IMR-90 (cell line): ENCODE results near the gene RLN3. TPM values are rescaled to one million over a fixed set of nuclear protein-coding genes. Genes with fewer than 3 reads are reported as not detected.

ENCODE experiments used
- ATAC-seq: fragments of 200-7000 bp; cut with Tn5 transposase; 2 replicates; pipeline ENCODE4 v1.9.1; 2020; ENCODE audit warnings: low read depth, mild to moderate bottlenecking, moderate library complexity
- BruUV-seq: library from RNA; stranded (reverse); fragments of 400-500 nt; replicated peaks from 2 replicates; lab custom pipeline; 2021; lab: Mats Ljungman, UMichigan
- CTCF ChIA-PET: fragments of 300-600 bp; formaldehyde crosslinking; extraction: SDS; loops from one replicate; lab custom pipeline; 2021; ENCODE audit warnings: antibody characterized with exemption; lab: Yijun Ruan, JAX
- POLR2A ChIA-PET: fragments of 300-600 bp; sonication (Branson Sonifier 250); formaldehyde crosslinking; loops from one replicate; lab custom pipeline; 2022; ENCODE audit warnings: antibody characterized with exemption; ENCODE audit not compliant: unreplicated experiment; lab: Charles Lee
- DNase-seq: peaks from one replicate; pipeline ENCODE4 v3.0.0; 2013
- H2AFZ ChIP-seq: replicated peaks from 2 replicates; pipeline ENCODE3; 2013; ENCODE audit warnings: low read length, mild to moderate bottlenecking; ENCODE audit not compliant: poor library complexity
- H2AK5ac ChIP-seq: 2 replicates; pipeline ENCODE4 v1.6.1; 2013; ENCODE audit warnings: low read depth, low read length, inconsistent platforms
- H2AK9ac ChIP-seq: replicated peaks from 2 replicates; pipeline ENCODE3; 2013; ENCODE audit warnings: mild to moderate bottlenecking, low read depth, low read length, moderate library complexity; ENCODE audit not compliant: poor library complexity
- H2BK120ac ChIP-seq: 2 replicates; pipeline ENCODE4 v1.6.1; 2013; ENCODE audit warnings: low read depth, low read length, inconsistent platforms
- H2BK15ac ChIP-seq: 3 replicates; pipeline ENCODE4 v1.6.1; 2013; ENCODE audit warnings: low read depth, low read length, inconsistent platforms
- H2BK20ac ChIP-seq: 2 replicates; pipeline ENCODE4 v1.6.1; 2013; ENCODE audit warnings: low read depth, mild to moderate bottlenecking, inconsistent platforms, low read length, moderate library complexity
- H2BK5ac ChIP-seq: 2 replicates; pipeline ENCODE4 v1.6.1; 2013; ENCODE audit warnings: mild to moderate bottlenecking, low read depth, low read length, inconsistent platforms; ENCODE audit not compliant: poor library complexity, severe bottlenecking
- H3K14ac ChIP-seq: replicated peaks from 2 replicates; pipeline ENCODE4 v1.6.1; 2013; ENCODE audit warnings: low read depth, low read length, inconsistent platforms
- H3K18ac ChIP-seq: 2 replicates; pipeline ENCODE4 v1.6.1; 2013; ENCODE audit warnings: low read depth, low read length, control low read depth
- H3K23ac ChIP-seq: 2 replicates; pipeline ENCODE4 v1.6.1; 2013; ENCODE audit warnings: low read depth, low read length, inconsistent platforms
- H3K27ac ChIP-seq: 2 replicates; pipeline ENCODE4 v1.5.1; 2013; ENCODE audit warnings: mild to moderate bottlenecking, control low read depth, low read length; ENCODE audit not compliant: insufficient read depth
- H3K27me3 ChIP-seq: 2 replicates; pipeline ENCODE4 v1.6.1; 2013; ENCODE audit warnings: low read length; ENCODE audit not compliant: control insufficient read depth, insufficient read depth
- H3K36me3 ChIP-seq: 2 replicates; pipeline ENCODE4 v1.6.1; 2013; ENCODE audit warnings: low read length, mixed read lengths; ENCODE audit not compliant: control insufficient read depth, insufficient read depth
- H3K4ac ChIP-seq: 2 replicates; pipeline ENCODE4 v1.6.1; 2013; ENCODE audit warnings: low read depth, low read length, inconsistent platforms
- H3K4me1 ChIP-seq: 2 replicates; pipeline ENCODE4 v1.6.1; 2013; ENCODE audit warnings: low read length, mixed read lengths; ENCODE audit not compliant: control insufficient read depth, insufficient read depth
- H3K4me2 ChIP-seq: 2 replicates; pipeline ENCODE4 v1.6.1; 2013; ENCODE audit warnings: low read depth, mild to moderate bottlenecking, control low read depth, low read length, moderate library complexity
- H3K4me3 ChIP-seq: 2 replicates; pipeline ENCODE4 v1.5.1; 2013; ENCODE audit warnings: low read depth, mild to moderate bottlenecking, control low read depth, low read length, moderate library complexity; ENCODE audit not compliant: insufficient read depth
- H3K56ac ChIP-seq: 2 replicates; pipeline ENCODE4 v1.6.1; 2013; ENCODE audit warnings: low read length, inconsistent platforms; ENCODE audit not compliant: insufficient read depth; ENCODE audit errors: extremely low read depth
- H3K79me1 ChIP-seq, 2 experiments: 2 replicates each; pipeline ENCODE4 v1.6.1; 2013; ENCODE audit warnings: low read length in 2 of 2, inconsistent platforms in 1 of 2, low read depth in 1 of 2
- H3K9ac ChIP-seq: 2 replicates; pipeline ENCODE4 v1.6.1; 2013; ENCODE audit warnings: low read depth, low read length, control low read depth
- H3K9me1 ChIP-seq: 2 replicates; pipeline ENCODE4 v1.6.1; 2013; ENCODE audit warnings: low read length, inconsistent platforms; ENCODE audit not compliant: insufficient read depth
- H3K9me3 ChIP-seq: 2 replicates; pipeline ENCODE4 v1.6.1; 2013; ENCODE audit warnings: low read length; ENCODE audit not compliant: control insufficient read depth, insufficient read depth
- H4K20me1 ChIP-seq: 2 replicates; pipeline ENCODE4 v1.6.1; 2013; ENCODE audit warnings: low read length, inconsistent platforms; ENCODE audit not compliant: insufficient read depth
- H4K5ac ChIP-seq: 2 replicates; pipeline ENCODE4 v1.6.1; 2013; ENCODE audit warnings: mild to moderate bottlenecking, low read depth, low read length, control low read depth
- H4K8ac ChIP-seq, 2 experiments: 2 replicates each; pipeline ENCODE4 v1.6.1; 2013; ENCODE audit warnings: low read depth in 2 of 2, low read length in 2 of 2, control low read depth in 1 of 2, inconsistent platforms in 1 of 2
- H4K91ac ChIP-seq: 2 replicates; pipeline ENCODE4 v1.6.1; 2013; ENCODE audit warnings: low read depth, low read length, inconsistent platforms; ENCODE audit not compliant: insufficient read depth
- BHLHE40 ChIP-seq: fragments of 150-350 bp; IDR thresholded peaks from 2 replicates; pipeline ENCODE4 v1.6.1; 2016; ENCODE audit warnings: mild to moderate bottlenecking, low read depth, low read length
- CEBPB ChIP-seq: IDR thresholded peaks from 2 replicates; pipeline ENCODE4 v1.6.1; 2012; ENCODE audit warnings: low read depth, low read length, improper control_type of control experiment
- CHD1 ChIP-seq: IDR thresholded peaks from 2 replicates; pipeline ENCODE4 v1.6.1; 2012; ENCODE audit warnings: low read depth, low read length, improper control_type of control experiment
- FOS ChIP-seq: fragments of 150-350 bp; IDR thresholded peaks from 2 replicates; pipeline ENCODE4 v1.6.1; 2016; ENCODE audit warnings: low read depth, low read length
- MAFK ChIP-seq: IDR thresholded peaks from 2 replicates; pipeline ENCODE4 v1.6.1; 2012; ENCODE audit warnings: low read depth, low read length, improper control_type of control experiment
- MAZ ChIP-seq: IDR thresholded peaks from 2 replicates; pipeline ENCODE4 v1.6.1; 2012; ENCODE audit warnings: low read depth, mild to moderate bottlenecking, low read length, improper control_type of control experiment, moderate library complexity, borderline replicate concordance
- MXI1 ChIP-seq: IDR thresholded peaks from 2 replicates; pipeline ENCODE4 v1.6.1; 2012; ENCODE audit warnings: low read depth, mild to moderate bottlenecking, low read length, moderate library complexity, borderline replicate concordance
- NFE2L2 ChIP-seq: fragments of 150-350 bp; IDR thresholded peaks from 2 replicates; pipeline ENCODE4 v1.6.1; 2016; ENCODE audit warnings: low read depth, mild to moderate bottlenecking, low read length
- POLR2A ChIP-seq: IDR thresholded peaks from 2 replicates; pipeline ENCODE4 v1.6.1; 2012; ENCODE audit warnings: mild to moderate bottlenecking, low read depth, low read length
- RAD21 ChIP-seq: IDR thresholded peaks from 2 replicates; pipeline ENCODE4 v1.6.1; 2012; ENCODE audit warnings: low read length, improper control_type of control experiment
- RCOR1 ChIP-seq: IDR thresholded peaks from 2 replicates; pipeline ENCODE4 v1.6.1; 2012; ENCODE audit warnings: mild to moderate bottlenecking, low read length, improper control_type of control experiment; ENCODE audit not compliant: insufficient replicate concordance
- RFX5 ChIP-seq: IDR thresholded peaks from 2 replicates; pipeline ENCODE4 v1.8.0; 2012; ENCODE audit warnings: low read depth, mild to moderate bottlenecking, low read length, moderate library complexity
- SMC3 ChIP-seq: fragments of 150-350 bp; IDR thresholded peaks from 2 replicates; pipeline ENCODE4 v1.6.1; 2016; ENCODE audit warnings: low read depth, mild to moderate bottlenecking, antibody characterized with exemption, low read length, moderate library complexity
- WGBS, 2 experiments: methylation state at CpG; one replicate each; pipeline versions ENCODE4 v1.1.5 to v1.1.7; 2013; ENCODE audit warnings: missing lambda C conversion rate in 2 of 2; ENCODE audit not compliant: insufficient read length in 1 of 2; ENCODE audit errors: extremely low coverage in 2 of 2; 5-methylcytosine and 5-hydroxymethylcytosine counted together
- dilution Hi-C: fragments of 300-500 bp; cut with HindIII; formaldehyde crosslinking; loops from one replicate; pipeline ENCODE4 v1.14.3; 2018; ENCODE audit warnings: low sequenced_read_pairs; ENCODE audit not compliant: unreplicated experiment
- in situ Hi-C: fragments of 300-500 bp; cut with MboI; formaldehyde crosslinking; loops from 3 replicates; pipeline ENCODE4 v1.14.3; 2019; ENCODE audit warnings: low sequenced_read_pairs, inconsistent platforms, mixed read lengths
- intact Hi-C: fragments of 100-400 bp; cut with micrococcal nuclease; formaldehyde crosslinking; loops from 2 replicates; pipeline ENCODE4 v1.10.0; 2022
- polyA plus RNA-seq, 3 experiments: library from polyadenylated mRNA; depleted of rRNA; stranded (reverse); fragments of >200 nt; gene quantifications; 2 replicates each; pipeline ENCODE4 v1.2.3, GENCODE V29; 2012; ENCODE audit warnings: low replicate concordance in 1 of 3
- total RNA-seq: library from RNA; depleted of rRNA; stranded (reverse); fragments of >200 nt; gene quantifications from 2 replicates; pipeline ENCODE4 v1.2.3, GENCODE V29; 2012
- TF ChIP-seq, protein P1 (sequence below): conservative IDR thresholded peaks from 2 replicates; pipeline ENCODE4 v1.5.1; 2012; ENCODE audit warnings: mild to moderate bottlenecking, low read depth, low read length, improper control_type of control experiment
- TF ChIP-seq, protein P2 (sequence below): fragments of 150-350 bp; IDR thresholded peaks from 2 replicates; pipeline ENCODE4 v1.6.1; 2016; ENCODE audit warnings: low read depth, mild to moderate bottlenecking, low read length, moderate library complexity, borderline replicate concordance
- TF ChIP-seq, protein P3 (sequence below): fragments of 150-350 bp; IDR thresholded peaks from 2 replicates; pipeline ENCODE4 v1.6.1; 2017; ENCODE audit warnings: mild to moderate bottlenecking, antibody characterized with exemption, low read length, low read depth

RLN3 gene
- total and polyA plus RNA-seq, 2 of the 4 experiments (the other 2 are of a cell fraction): not detected

DNA sequence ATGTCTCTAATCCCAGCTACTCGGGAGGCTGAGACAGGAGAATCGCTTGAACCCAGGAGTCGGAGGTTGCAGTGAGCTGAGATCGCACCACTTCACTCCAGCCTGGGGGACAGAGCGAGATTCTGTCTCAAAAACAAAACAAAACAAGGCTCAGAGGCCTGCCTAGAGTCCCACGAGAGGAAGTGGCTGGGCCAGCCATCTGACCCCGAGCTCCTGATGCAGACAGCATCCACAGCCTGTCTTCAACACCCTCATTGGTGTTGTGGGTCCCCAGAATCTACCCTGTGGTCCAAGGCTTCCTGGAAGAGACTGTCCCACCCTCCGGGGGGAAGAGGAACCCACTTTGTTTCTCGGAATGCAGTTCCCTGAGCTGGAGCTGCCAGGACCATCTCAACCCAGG, 46.5 kb upstream of the RLN3 start:
- no peak overlapping the region for H2AK5ac ChIP-seq
- H3K4me3 ChIP-seq: no peak overlapping the region
- H3K56ac ChIP-seq: no peak overlapping the region
- H2AFZ ChIP-seq: no peak overlapping the region
- H3K27ac ChIP-seq: no peak overlapping the region
- H2AK9ac ChIP-seq: no peak overlapping the region
- H3K4me1 ChIP-seq: peaks cover 3% of the 10 kb centered on the region; the same call in 1 of the 2 replicates
- H3K18ac ChIP-seq: no peak overlapping the region
- no peaks in the 10 kb centered on the region for H4K20me1 ChIP-seq
- ChIA-PET CTCF (no interaction called here), POLR2A (no interaction called here)
- H3K9me1 ChIP-seq: 0 out of 2 replicates have a peak, but pooled peaks cover 3% of the 10 kb centered on the region
- peaks cover 9% of the 10 kb centered on the region; the same call in 1 of the 2 replicates for H3K36me3 ChIP-seq
- H2BK20ac ChIP-seq: no peak overlapping the region
- BruUV-seq: no TSS peak
- dilution Hi-C loops (no loop called here), in situ Hi-C loops (no loop called here), intact Hi-C loops (no loop called here)
- 87% methylated on average over 3 of the region's 9 CpGs; no CpG with 5 or more reads in 1 of the 2 experiments for WGBS, 2 experiments
- no peak overlapping the region for H3K23ac ChIP-seq
- H3K9ac ChIP-seq: no peak overlapping the region
- no peaks in the 10 kb centered on the region for H3K27me3 ChIP-seq
- H2BK120ac ChIP-seq: no peak overlapping the region
- no peak overlapping the region for H2BK5ac ChIP-seq
- no peak overlapping the region for H3K14ac ChIP-seq
- DNase-seq (no peak), ATAC-seq (no peak)
- peaks cover 0 to 12% of the 10 kb centered on the region in 2 experiments; a peak in 1 of 4 replicates for H3K79me1 ChIP-seq
- H3K4ac ChIP-seq: no peak overlapping the region
- no peak overlapping the region for H4K91ac ChIP-seq
- H4K5ac ChIP-seq: no peak overlapping the region
- H4K8ac ChIP-seq: no peak overlapping the region
- H2BK15ac ChIP-seq: no peak overlapping the region
- H3K9me3 ChIP-seq: no peaks in the 10 kb centered on the region
- H3K4me2 ChIP-seq: no peak overlapping the region
- no peak for TF ChIP-seq RAD21
- no peak for TF ChIP-seq RFX5
- TF ChIP-seq FOS: no peak
- TF ChIP-seq, protein P1, sequence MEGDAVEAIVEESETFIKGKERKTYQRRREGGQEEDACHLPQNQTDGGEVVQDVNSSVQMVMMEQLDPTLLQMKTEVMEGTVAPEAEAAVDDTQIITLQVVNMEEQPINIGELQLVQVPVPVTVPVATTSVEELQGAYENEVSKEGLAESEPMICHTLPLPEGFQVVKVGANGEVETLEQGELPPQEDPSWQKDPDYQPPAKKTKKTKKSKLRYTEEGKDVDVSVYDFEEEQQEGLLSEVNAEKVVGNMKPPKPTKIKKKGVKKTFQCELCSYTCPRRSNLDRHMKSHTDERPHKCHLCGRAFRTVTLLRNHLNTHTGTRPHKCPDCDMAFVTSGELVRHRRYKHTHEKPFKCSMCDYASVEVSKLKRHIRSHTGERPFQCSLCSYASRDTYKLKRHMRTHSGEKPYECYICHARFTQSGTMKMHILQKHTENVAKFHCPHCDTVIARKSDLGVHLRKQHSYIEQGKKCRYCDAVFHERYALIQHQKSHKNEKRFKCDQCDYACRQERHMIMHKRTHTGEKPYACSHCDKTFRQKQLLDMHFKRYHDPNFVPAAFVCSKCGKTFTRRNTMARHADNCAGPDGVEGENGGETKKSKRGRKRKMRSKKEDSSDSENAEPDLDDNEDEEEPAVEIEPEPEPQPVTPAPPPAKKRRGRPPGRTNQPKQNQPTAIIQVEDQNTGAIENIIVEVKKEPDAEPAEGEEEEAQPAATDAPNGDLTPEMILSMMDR: no peak
- TF ChIP-seq MAFK: no peak
- no peak for TF ChIP-seq SMC3
- no peak for TF ChIP-seq MAZ
- TF ChIP-seq BHLHE40: no peak
- TF ChIP-seq CHD1: no peak
- TF ChIP-seq NFE2L2: no peak
- no peak for TF ChIP-seq POLR2A
- no peak for TF ChIP-seq MXI1
- no peak for TF ChIP-seq CEBPB
- TF ChIP-seq, protein P2, sequence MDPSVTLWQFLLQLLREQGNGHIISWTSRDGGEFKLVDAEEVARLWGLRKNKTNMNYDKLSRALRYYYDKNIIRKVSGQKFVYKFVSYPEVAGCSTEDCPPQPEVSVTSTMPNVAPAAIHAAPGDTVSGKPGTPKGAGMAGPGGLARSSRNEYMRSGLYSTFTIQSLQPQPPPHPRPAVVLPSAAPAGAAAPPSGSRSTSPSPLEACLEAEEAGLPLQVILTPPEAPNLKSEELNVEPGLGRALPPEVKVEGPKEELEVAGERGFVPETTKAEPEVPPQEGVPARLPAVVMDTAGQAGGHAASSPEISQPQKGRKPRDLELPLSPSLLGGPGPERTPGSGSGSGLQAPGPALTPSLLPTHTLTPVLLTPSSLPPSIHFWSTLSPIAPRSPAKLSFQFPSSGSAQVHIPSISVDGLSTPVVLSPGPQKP: no peak
- TF ChIP-seq, protein P3, sequence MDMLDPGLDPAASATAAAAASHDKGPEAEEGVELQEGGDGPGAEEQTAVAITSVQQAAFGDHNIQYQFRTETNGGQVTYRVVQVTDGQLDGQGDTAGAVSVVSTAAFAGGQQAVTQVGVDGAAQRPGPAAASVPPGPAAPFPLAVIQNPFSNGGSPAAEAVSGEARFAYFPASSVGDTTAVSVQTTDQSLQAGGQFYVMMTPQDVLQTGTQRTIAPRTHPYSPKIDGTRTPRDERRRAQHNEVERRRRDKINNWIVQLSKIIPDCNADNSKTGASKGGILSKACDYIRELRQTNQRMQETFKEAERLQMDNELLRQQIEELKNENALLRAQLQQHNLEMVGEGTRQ: no peak
- TF ChIP-seq RCOR1: no peak
